H1 (cell line): ENCODE data around the gene DTX4. TPM values are rescaled to one million over a fixed set of nuclear protein-coding genes. Genes with fewer than 3 reads are reported as not detected.

Experiments used
- CEBPB ChIP-seq: IDR thresholded peaks from 2 replicates; pipeline ENCODE4 v1.6.1; 2012; ENCODE audit warnings: low read depth, low read length
- CHD7 ChIP-seq: fragments of 300-600 bp; sonication (generic); IDR thresholded peaks from 2 replicates; pipeline ENCODE4 v1.7.1; 2012; ENCODE audit warnings: low read length, moderate library complexity, mild to moderate bottlenecking, inconsistent platforms; ENCODE audit not compliant: insufficient replicate concordance
- HDAC2 ChIP-seq, 2 experiments: fragments of 300-600 bp in 1 of 2; sonication (generic) in 1 of 2; IDR thresholded peaks; 2 replicates each; pipeline ENCODE4 v1.6.1; 2011 to 2012; ENCODE audit warnings: low read depth in 2 of 2, low read length in 2 of 2, mild to moderate bottlenecking in 2 of 2, moderate library complexity in 2 of 2, borderline replicate concordance in 1 of 2, inconsistent platforms in 1 of 2
- KDM1A ChIP-seq: fragments of 200-600, 300-600 bp; sonication (generic); IDR thresholded peaks from 2 replicates; pipeline ENCODE4 v1.7.1; 2016; ENCODE audit warnings: mild to moderate bottlenecking, low read length, borderline replicate concordance
- NRF1 ChIP-seq: IDR thresholded peaks from 2 replicates; pipeline ENCODE4 v1.6.1; 2011; ENCODE audit warnings: mild to moderate bottlenecking, low read depth, low read length, improper control_type of control experiment
- polyA plus RNA-seq, 7 experiments: library from polyadenylated mRNA; depleted of rRNA in 3 of 7; stranded (reverse) in 5 of 7; unstranded in 2 of 7; fragments of >200 nt in 5 of 7; fragments of 200-250 nt in 2 of 7; gene quantifications; 1 replicate in 5 of 7; 2 replicates in 1 of 7; 4 replicates in 1 of 7; pipeline versions ENCODE4 v1.2.1 to v1.2.3, GENCODE V29; 2011 to 2013; ENCODE audit warnings: missing spikeins in 2 of 7, mixed read lengths in 2 of 7
- total RNA-seq: library from RNA; stranded (reverse); fragmentation: NEBNext Ultra II Directional; extraction: Animal tissue kit (Norgen Biotek cat#: 25700); gene quantifications from 2 replicates; pipeline ENCODE4 v1.2.1, GENCODE V29; 2021

Gene DTX4
- total and polyA plus RNA-seq, 2 of the 8 experiments (the other 6 are each of a cell fraction or from before 2014, with no cell fraction given): 5.1 to 18.8 TPM

DNA sequence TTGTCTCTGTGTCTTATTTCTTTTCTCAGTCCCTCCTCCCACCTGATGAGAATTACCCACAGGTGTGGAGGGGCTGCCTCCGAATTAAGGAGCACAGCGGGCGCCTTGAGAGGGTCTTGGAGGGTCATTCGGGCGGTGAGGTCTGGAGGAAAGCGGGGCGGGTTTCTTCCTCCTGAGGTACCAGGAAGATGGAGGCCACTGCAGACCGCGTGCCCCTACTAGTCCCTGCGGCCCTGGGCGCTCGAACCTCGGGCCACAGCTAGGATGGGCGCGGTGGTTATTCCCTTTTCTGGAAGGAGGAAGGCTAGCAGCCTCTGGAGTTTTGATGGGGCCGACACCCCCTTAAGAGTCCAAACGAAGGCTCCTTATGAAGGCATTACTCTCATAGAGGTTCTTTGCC lies 34.7 kb upstream of the DTX4 start (continued):
- TF ChIP-seq HDAC2 (IDR thresholded peaks at IDR 0.05; ENCODE audit: borderline replicate concordance in 1 of 2, low read depth in 2 of 2, low read length in 2 of 2) (no peak), KDM1A (no peak), CHD7 (no peak), NRF1 (no peak), CEBPB (no peak)
- TF ChIP-seq, all 59 proteins: peak for 0
